ENCODE data around the gene KRT79. TPM values are rescaled to one million over a fixed set of nuclear protein-coding genes. Genes with fewer than 3 reads are reported as not detected.
A peak's percentile ranks its signal among the peaks of the same experiment; 100 is the strongest.

KRT79 gene
- total and polyA plus RNA-seq, 9 of the 15 experiments (the other 6 are each of a cell fraction or from before 2014, with no cell fraction given): 0.03 to 2.3 (median 0.23) TPM; not detected in 2

DNA sequence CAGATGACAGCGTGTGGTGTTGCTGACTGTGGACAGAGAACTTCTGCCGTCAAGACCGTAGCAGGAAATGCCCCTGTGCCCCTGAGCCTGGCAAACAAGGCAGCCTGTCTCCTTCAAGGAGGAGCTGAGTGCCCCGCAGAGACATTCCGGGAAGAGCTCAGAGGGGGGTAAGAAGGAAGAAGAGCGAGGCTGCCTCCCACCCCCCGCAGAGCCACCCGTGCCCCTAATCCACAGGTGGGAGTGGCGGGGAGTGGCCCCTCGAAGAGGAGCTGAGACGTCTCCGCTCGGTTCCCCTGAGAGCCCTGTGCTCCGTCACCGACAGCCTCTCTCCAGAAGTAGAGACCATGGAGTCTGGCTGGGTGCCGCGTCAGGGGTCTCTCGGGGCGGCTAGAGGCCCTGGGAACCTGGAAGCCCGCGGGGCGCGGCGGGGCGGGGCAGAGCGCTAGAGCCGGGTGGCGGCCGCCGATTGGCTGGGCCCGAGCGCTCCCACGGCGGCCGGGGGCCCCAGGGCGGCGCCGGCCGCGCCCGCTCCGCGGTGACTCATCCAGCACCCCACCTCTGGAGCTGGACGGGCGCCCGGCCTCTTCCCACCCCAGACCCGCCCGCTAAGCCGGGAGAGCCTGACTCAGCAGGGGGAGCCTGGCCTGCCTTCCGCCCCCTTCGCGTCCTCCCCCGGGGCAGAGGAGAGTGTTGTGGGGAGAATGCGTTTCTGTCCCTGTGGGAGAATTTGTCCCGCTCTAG lies 39.9 kb upstream of the KRT79 start (continued):
- TF ChIP-seq, protein P1, sequence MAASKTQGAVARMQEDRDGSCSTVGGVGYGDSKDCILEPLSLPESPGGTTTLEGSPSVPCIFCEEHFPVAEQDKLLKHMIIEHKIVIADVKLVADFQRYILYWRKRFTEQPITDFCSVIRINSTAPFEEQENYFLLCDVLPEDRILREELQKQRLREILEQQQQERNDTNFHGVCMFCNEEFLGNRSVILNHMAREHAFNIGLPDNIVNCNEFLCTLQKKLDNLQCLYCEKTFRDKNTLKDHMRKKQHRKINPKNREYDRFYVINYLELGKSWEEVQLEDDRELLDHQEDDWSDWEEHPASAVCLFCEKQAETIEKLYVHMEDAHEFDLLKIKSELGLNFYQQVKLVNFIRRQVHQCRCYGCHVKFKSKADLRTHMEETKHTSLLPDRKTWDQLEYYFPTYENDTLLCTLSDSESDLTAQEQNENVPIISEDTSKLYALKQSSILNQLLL (CRISPR knock-in tag; IDR thresholded peaks at IDR 0.05; ENCODE audit: borderline replicate concordance): no peak
- TF ChIP-seq ZBTB43 (CRISPR knock-in tag; IDR thresholded peaks at IDR 0.05) (no peak), ZNF140 (CRISPR knock-in tag; IDR thresholded peaks at IDR 0.05) (no peak), ZNF165 (CRISPR knock-in tag; IDR thresholded peaks at IDR 0.05; ENCODE audit: borderline replicate concordance) (no peak), MAFG (tag; conservative IDR thresholded peaks at IDR 0.05) (peak; percentile 77), HEY1 (CRISPR knock-in tag; IDR thresholded peaks at IDR 0.05; ENCODE audit: borderline replicate concordance) (no peak), ELF2 (CRISPR knock-in tag; IDR thresholded peaks at IDR 0.05) (no peak), DPF2 (IDR thresholded peaks at IDR 0.05) (peak; percentile 92), CXXC5 (CRISPR knock-in tag; IDR thresholded peaks at IDR 0.05) (peak; percentile 82), ZNF408 (CRISPR knock-in tag; IDR thresholded peaks at IDR 0.05; ENCODE audit: low read depth) (no peak), TEAD4 (IDR thresholded peaks at IDR 0.05; ENCODE audit: low read length) (peak; percentile 40; the same call in 1 of the 2 replicates), TEAD4 (CRISPR knock-in tag; IDR thresholded peaks at IDR 0.05; ENCODE audit: borderline replicate concordance) (no peak), HMGN3 (IDR thresholded peaks at IDR 0.05; ENCODE audit: borderline replicate concordance, extremely low read depth, insufficient read length, low read depth, low read length) (peak; percentile 94), ZNF263 (CRISPR knock-in tag; IDR thresholded peaks at IDR 0.05; ENCODE audit: borderline replicate concordance) (peak; percentile 38; the same call in 1 of the 2 replicates), EWSR1 (IDR thresholded peaks at IDR 0.05; ENCODE audit: borderline replicate concordance, low read depth, partially characterized antibody) (no peak), NRF1 (conservative IDR thresholded peaks at IDR 0.05 in 1 of 2, IDR thresholded peaks at IDR 0.05 in 1 of 2) (peak in 1 of 2 experiments; percentile 10; a peak in 2 of 4 replicates), NFIX (CRISPR knock-in tag; IDR thresholded peaks at IDR 0.05; ENCODE audit: low read depth) (no peak), ZNF785 (CRISPR knock-in tag; IDR thresholded peaks at IDR 0.05) (no peak), ZNF274 (IDR thresholded peaks at IDR 0.05; ENCODE audit: borderline replicate concordance, low read depth, low read length) (no peak), HDAC8 (tag; IDR thresholded peaks at IDR 0.05) (no peak), KDM2B (CRISPR knock-in tag; IDR thresholded peaks at IDR 0.05) (peak; percentile 66; the same call in 1 of the 2 replicates), TCF3 (CRISPR knock-in tag; IDR thresholded peaks at IDR 0.05) (peak; percentile 35; the same call in 1 of the 2 replicates), NONO (IDR thresholded peaks at IDR 0.05; ENCODE audit: low read depth in 2 of 2, low read length in 1 of 2) (peak in 1 of 2 experiments; percentile 87; a peak in 2 of 4 replicates), HNRNPUL1 (IDR thresholded peaks at IDR 0.05; ENCODE audit: low read length) (no peak)
- TF ChIP-seq, protein P2, sequence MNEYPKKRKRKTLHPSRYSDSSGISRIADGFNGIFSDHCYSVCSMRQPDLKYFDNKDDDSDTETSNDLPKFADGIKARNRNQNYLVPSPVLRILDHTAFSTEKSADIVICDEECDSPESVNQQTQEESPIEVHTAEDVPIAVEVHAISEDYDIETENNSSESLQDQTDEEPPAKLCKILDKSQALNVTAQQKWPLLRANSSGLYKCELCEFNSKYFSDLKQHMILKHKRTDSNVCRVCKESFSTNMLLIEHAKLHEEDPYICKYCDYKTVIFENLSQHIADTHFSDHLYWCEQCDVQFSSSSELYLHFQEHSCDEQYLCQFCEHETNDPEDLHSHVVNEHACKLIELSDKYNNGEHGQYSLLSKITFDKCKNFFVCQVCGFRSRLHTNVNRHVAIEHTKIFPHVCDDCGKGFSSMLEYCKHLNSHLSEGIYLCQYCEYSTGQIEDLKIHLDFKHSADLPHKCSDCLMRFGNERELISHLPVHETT (CRISPR knock-in tag; conservative IDR thresholded peaks at IDR 0.05 in 1 of 2, IDR thresholded peaks at IDR 0.05 in 1 of 2): no peak

Measured in K562 (cell line).